Measurements from ENCODE around the gene MT1X.
"Not testable (repeated sequence)": the region's sequence is repeated elsewhere in the genome, so short reads cannot be mapped to it uniquely, and the experiment has no call there.

The MT1X gene

GRCh38 chr16:56658327-56658875, 23.9 kb upstream of the MT1X start:
- TF ChIP-seq CTCF (IDR thresholded peaks at IDR 0.05; ENCODE audit: low read length): no peak
- no peak for TF ChIP-seq EZH2phosphoT487 (IDR thresholded peaks at IDR 0.05; ENCODE audit: low read length)
- no peak for TF ChIP-seq EZH2 (optimal IDR thresholded peaks at IDR 0.05; ENCODE audit: low read depth, low read length)
- no peaks in the 10 kb centered on the region for H3K9me2 ChIP-seq (replicated peaks; ENCODE audit: insufficient read depth, low read length)
- H3K27ac ChIP-seq (ENCODE audit: low read length): no peak overlapping the region
- no peaks in the 10 kb centered on the region for H3K36me3 ChIP-seq (replicated peaks; ENCODE audit: insufficient read depth, low read length)
- no peaks in the 10 kb centered on the region for H3K79me2 ChIP-seq (ENCODE audit: low read length)
- peak overlapping the region; percentile 82 for H2AFZ ChIP-seq (ENCODE audit: low read length)
- H3K4me1 ChIP-seq (ENCODE audit: low read length): no peaks in the 10 kb centered on the region
- peaks cover 69% of the 10 kb centered on the region for H3K27me3 ChIP-seq (replicated peaks; ENCODE audit: insufficient read depth, low read length)
- H3K4me2 ChIP-seq (ENCODE audit: low read depth, low read length): peak overlapping the region; percentile 71
- H3K4me3 ChIP-seq (ENCODE audit: low read length): peak overlapping the region; percentile 72
- H4K20me1 ChIP-seq (ENCODE audit: insufficient read depth, low read length): no peaks in the 10 kb centered on the region
- no peaks in the 10 kb centered on the region for H3F3A ChIP-seq (ENCODE audit: insufficient read depth, low read length)
- no peak for DNase-seq
- H3K9ac ChIP-seq (ENCODE audit: low read length): no peak overlapping the region
- no peaks in the 10 kb centered on the region for H3K9me3 ChIP-seq (replicated peaks; ENCODE audit: insufficient read depth, low read length)

GRCh38 chr16:56662357-56663354, 19.6 kb upstream of the MT1X start:
- H3K9ac ChIP-seq (ENCODE audit: low read length): no peak overlapping the region
- H2AFZ ChIP-seq (ENCODE audit: low read length): no peak overlapping the region
- peaks cover 97% of the 10 kb centered on the region for H3K27me3 ChIP-seq (replicated peaks; ENCODE audit: insufficient read depth, low read length)
- H3K79me2 ChIP-seq (ENCODE audit: low read length): no peaks in the 10 kb centered on the region
- no peaks in the 10 kb centered on the region for H3K9me3 ChIP-seq (replicated peaks; ENCODE audit: insufficient read depth, low read length)
- H3K36me3 ChIP-seq (replicated peaks; ENCODE audit: insufficient read depth, low read length): no peaks in the 10 kb centered on the region
- H3K27ac ChIP-seq (ENCODE audit: low read length): no peak overlapping the region
- H3K4me3 ChIP-seq (ENCODE audit: low read length): no peak overlapping the region
- no peak overlapping the region for H3K4me2 ChIP-seq (ENCODE audit: low read depth, low read length)
- no peak for TF ChIP-seq CTCF (IDR thresholded peaks at IDR 0.05; ENCODE audit: low read length)
- TF ChIP-seq EZH2 (optimal IDR thresholded peaks at IDR 0.05; ENCODE audit: low read depth, low read length): no peak
- no peak for TF ChIP-seq EZH2phosphoT487 (IDR thresholded peaks at IDR 0.05; ENCODE audit: low read length)
- no peak for DNase-seq
- no peaks in the 10 kb centered on the region for H4K20me1 ChIP-seq (ENCODE audit: insufficient read depth, low read length)
- H3K4me1 ChIP-seq (ENCODE audit: low read length): no peaks in the 10 kb centered on the region
- H3K9me2 ChIP-seq (replicated peaks; ENCODE audit: insufficient read depth, low read length): no peaks in the 10 kb centered on the region
- no peaks in the 10 kb centered on the region for H3F3A ChIP-seq (ENCODE audit: insufficient read depth, low read length)

GRCh38 chr16:56664506-56664905, 17.8 kb upstream of the MT1X start:
- TF ChIP-seq CTCF (IDR thresholded peaks at IDR 0.05; ENCODE audit: low read length) (no peak), EZH2phosphoT487 (IDR thresholded peaks at IDR 0.05; ENCODE audit: low read length) (no peak), EZH2 (optimal IDR thresholded peaks at IDR 0.05; ENCODE audit: low read depth, low read length) (no peak)
- no peaks in the 10 kb centered on the region for H3K9me2 ChIP-seq (replicated peaks; ENCODE audit: insufficient read depth, low read length)
- H3K9ac ChIP-seq (ENCODE audit: low read length): no peak overlapping the region
- no peak overlapping the region for H3K27ac ChIP-seq (ENCODE audit: low read length)
- peaks cover 98% of the 10 kb centered on the region for H3K27me3 ChIP-seq (replicated peaks; ENCODE audit: insufficient read depth, low read length)
- no peak overlapping the region for H3K4me2 ChIP-seq (ENCODE audit: low read depth, low read length)
- H3K36me3 ChIP-seq (replicated peaks; ENCODE audit: insufficient read depth, low read length): no peaks in the 10 kb centered on the region
- H3K9me3 ChIP-seq (replicated peaks; ENCODE audit: insufficient read depth, low read length): no peaks in the 10 kb centered on the region
- no peak for DNase-seq
- H2AFZ ChIP-seq (ENCODE audit: low read length): no peak overlapping the region
- H3K79me2 ChIP-seq (ENCODE audit: low read length): no peaks in the 10 kb centered on the region
- H3F3A ChIP-seq (ENCODE audit: insufficient read depth, low read length): no peaks in the 10 kb centered on the region
- H3K4me3 ChIP-seq (ENCODE audit: low read length): no peak overlapping the region
- no peaks in the 10 kb centered on the region for H4K20me1 ChIP-seq (ENCODE audit: insufficient read depth, low read length)
- no peaks in the 10 kb centered on the region for H3K4me1 ChIP-seq (ENCODE audit: low read length)

- H3K36me3 ChIP-seq (replicated peaks; ENCODE audit: insufficient read depth, low read length); H3K27ac ChIP-seq (ENCODE audit: low read length); H4K20me1 ChIP-seq (ENCODE audit: insufficient read depth, low read length); H3K9me3 ChIP-seq (replicated peaks; ENCODE audit: insufficient read depth, low read length); H3K79me2 ChIP-seq (ENCODE audit: low read length); H3K9me2 ChIP-seq (replicated peaks; ENCODE audit: insufficient read depth, low read length); H3K9ac ChIP-seq (ENCODE audit: low read length); H3K4me1 ChIP-seq (ENCODE audit: low read length); H3F3A ChIP-seq (ENCODE audit: insufficient read depth, low read length); DNase-seq; H3K4me2 ChIP-seq (ENCODE audit: low read depth, low read length); H2AFZ ChIP-seq (ENCODE audit: low read length); H3K4me3 ChIP-seq (ENCODE audit: low read length): not testable (repeated sequence)
- peaks cover 98% of the 10 kb centered on the region for H3K27me3 ChIP-seq (replicated peaks; ENCODE audit: insufficient read depth, low read length)
Measured at GRCh38 chr16:56665286-56666261, 16.7 kb upstream of the MT1X start.

Data from MM.1S (cell line).